Endometrial microvascular endothelial cells (primary cell): ENCODE measurements around the gene TNIP1. TPM values are rescaled to one million over a fixed set of nuclear protein-coding genes. Genes with fewer than 3 reads are reported as not detected.

Experiments used
- in situ Hi-C: cut with HindIII; loops from 2 replicates; pipeline ENCODE4 v1.10.0; 2017; ENCODE audit warnings: low sequenced_read_pairs, low pct_unique_long_range_greater_than_20kb; ENCODE audit errors: inconsistent ontology term
- total RNA-seq: library from RNA; depleted of rRNA; stranded (reverse); fragments of >200 nt; gene quantifications from one replicate; pipeline ENCODE4 v1.2.3, GENCODE V29; 2015; ENCODE audit errors: inconsistent ontology term

Gene TNIP1
- total RNA-seq, 1 donor from 2014 or later, result 71.0 TPM

DNA sequence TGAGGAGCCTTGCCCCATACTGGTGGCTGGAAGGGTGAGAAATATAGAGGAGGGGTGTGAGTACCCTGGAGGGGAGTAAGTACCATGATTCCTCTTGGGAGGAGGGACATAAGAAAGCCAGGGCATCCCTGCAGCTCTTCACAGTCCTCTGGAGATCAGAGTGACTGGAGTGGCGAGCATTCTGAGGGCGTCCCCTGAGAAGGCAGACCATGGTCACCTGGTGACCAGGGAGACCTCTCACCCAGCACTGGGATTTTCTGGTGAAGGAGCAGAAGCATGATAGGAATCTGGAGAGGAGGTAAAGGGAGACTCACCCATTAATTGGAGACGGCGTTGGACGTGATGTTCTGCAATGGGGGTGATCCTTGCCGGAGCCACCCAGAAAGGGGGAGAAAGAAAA lies 88.1 kb downstream of the TNIP1 start:
- in situ Hi-C loops, result no loop called here

DNA sequence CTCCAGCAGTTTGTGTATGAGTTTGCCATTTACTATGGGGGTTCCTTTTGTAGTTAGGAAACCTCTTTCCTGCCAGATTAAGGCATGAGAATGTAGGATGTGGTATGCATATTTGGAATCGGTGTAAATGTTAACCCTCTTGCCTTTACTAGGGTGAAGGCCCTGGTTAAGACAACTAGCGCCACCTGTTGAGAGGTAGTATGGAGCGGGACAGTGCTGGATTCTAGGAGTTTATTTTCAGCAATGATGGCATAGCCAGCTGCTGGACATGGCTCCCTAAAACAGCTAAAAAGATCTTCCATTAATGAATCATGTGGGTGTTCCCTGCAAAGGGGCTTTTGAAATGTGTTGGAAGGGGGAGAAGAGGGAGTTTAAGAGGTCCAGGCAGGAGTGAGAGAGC lies 91.1 kb downstream of the TNIP1 start:
- in situ Hi-C loops, result no loop called here

DNA sequence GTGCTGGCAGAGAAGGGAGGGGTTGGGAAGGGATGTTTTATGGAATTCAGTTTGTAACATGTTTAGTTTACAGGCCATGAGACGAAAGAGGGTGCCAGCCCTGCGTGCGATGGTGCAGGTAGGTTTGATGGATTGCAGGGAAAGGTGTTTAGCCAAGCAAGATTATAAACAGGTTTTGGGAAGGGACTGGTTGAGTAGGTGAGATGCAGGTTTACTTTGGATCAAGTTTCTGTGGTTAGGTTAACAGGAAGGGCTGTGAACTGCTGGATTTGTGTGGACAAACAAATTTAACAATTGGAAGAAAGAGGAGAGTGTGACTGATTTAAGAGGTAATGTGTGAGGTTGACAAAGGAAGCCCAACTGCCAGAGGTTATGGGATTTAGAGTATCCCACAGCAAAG lies 93.1 kb downstream of the TNIP1 start:
- in situ Hi-C loops, result no loop called here

Other genes starting within 250 kb of the TNIP1 start
- not detected for gene IRGM, start 234.5 kb downstream of the TNIP1 start, total RNA-seq
- 3.2 TPM for gene ZNF300, start 176.1 kb downstream of the TNIP1 start, total RNA-seq
- 34.0 TPM for gene GPX3, start 60.4 kb downstream of the TNIP1 start, total RNA-seq
- gene ANXA6, start 76.7 kb upstream of the TNIP1 start, total RNA-seq, result 311 TPM
- gene CCDC69, start 143.1 kb upstream of the TNIP1 start, total RNA-seq, result 28.3 TPM
- 36.6 TPM for gene GM2A, start 172.2 kb upstream of the TNIP1 start, total RNA-seq
- gene SLC36A3, start 222.7 kb upstream of the TNIP1 start, total RNA-seq, result not detected